Measurements from ENCODE around the gene FOXN1. TPM values are rescaled to one million over a fixed set of nuclear protein-coding genes. Genes with fewer than 3 reads are reported as not detected.

The FOXN1 gene
- total RNA-seq, 2 donors from 2014 or later = not detected

DNA sequence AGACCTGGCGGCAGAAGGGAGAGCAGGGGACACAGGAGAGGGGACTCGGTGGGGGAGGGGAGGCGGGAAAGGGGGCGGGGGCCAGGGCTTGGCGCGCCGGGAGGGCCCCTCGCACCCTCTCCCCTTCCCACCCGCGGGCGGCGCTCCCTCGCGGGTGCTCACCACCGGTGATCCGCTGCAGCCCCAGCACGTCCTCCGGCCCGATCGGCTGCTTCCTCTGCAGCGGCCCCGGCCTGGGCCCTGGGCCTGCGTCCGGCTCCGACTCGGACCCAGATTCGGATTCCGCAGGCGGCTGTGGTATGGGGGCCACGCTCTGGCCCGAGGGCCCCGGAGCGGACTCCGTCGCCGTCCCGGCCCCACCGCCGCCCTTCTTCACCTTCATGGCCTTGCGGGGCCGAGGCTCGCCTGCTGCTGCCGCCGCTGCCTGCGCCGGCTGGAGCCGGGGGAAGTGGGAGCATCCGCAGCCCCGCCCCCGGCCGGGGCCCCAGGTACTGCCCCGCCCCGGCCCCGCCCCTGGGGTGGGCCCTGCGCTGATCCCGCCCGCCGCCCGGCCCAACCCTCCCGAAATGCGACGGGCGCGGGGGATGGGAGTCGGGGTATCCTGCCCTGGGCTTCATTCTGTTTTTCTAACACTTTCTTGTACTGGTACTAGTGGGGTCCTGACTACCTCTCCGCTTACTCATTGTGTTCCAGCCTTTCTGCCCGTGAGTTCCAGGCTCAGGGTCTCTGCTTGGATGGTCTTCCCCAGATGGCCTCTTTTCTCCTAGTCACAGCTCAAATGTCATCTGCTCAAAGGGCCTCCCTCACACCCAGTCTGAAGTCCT, 46.2 kb downstream of the FOXN1 start, which contains the start of gene UNC119:
Gene UNC119, minus strand, starts transcription at position 449 of the 824 bp plus-strand sequence. Its CDS starts 67 bp downstream, at position 382.
- Mint-ChIP-seq H3K4me3 (peak within 1 kb of the TSS; percentile 85), H3K4me1 (peaks cover 27% of the 10 kb centered on the region), H3K27ac (peak within 1 kb of the TSS; percentile 87), H3K9me3 (no peaks in the 10 kb centered on the region), H3K27me3 (ENCODE audit: insufficient read depth) (no peaks in the 10 kb centered on the region), H3K36me3 (ENCODE audit: low read depth) (peaks cover 39% of the 10 kb centered on the region)
- peak within 1 kb of the TSS; percentile 86 for H3K4me3 ChIP-seq (ENCODE audit: low read length)
- H3K4me1 ChIP-seq (ENCODE audit: control insufficient read depth, insufficient read depth, low read length) = peaks cover 4% of the 10 kb centered on the region
- H3K27ac ChIP-seq (ENCODE audit: low read depth, low read length) = peak within 1 kb of the TSS; percentile 33
- peaks cover 37% of the 10 kb centered on the region for H3K36me3 ChIP-seq (ENCODE audit: control insufficient read depth, insufficient read depth, low read length)
- H3K27me3 ChIP-seq (ENCODE audit: control insufficient read depth, insufficient read depth, low read length, poor library complexity, severe bottlenecking) = no peaks in the 10 kb centered on the region
- no peak for TF ChIP-seq CTCF (conservative IDR thresholded peaks at IDR 0.05)
- 0% methylated on average over 12 to 64 of the region's 67 CpGs for WGBS, 2 experiments (ENCODE audit: insufficient coverage in 1 of 2, insufficient read length in 1 of 2)
- no peaks in the 10 kb centered on the region for H3K9me3 ChIP-seq (ENCODE audit: control insufficient read depth, low read length)
- peak within 1 kb of the TSS; percentile 32 for H3K9ac ChIP-seq (ENCODE audit: extremely low read depth, low read length, poor library complexity, severe bottlenecking)
- peak; percentile 96 for DNase-seq

DNA sequence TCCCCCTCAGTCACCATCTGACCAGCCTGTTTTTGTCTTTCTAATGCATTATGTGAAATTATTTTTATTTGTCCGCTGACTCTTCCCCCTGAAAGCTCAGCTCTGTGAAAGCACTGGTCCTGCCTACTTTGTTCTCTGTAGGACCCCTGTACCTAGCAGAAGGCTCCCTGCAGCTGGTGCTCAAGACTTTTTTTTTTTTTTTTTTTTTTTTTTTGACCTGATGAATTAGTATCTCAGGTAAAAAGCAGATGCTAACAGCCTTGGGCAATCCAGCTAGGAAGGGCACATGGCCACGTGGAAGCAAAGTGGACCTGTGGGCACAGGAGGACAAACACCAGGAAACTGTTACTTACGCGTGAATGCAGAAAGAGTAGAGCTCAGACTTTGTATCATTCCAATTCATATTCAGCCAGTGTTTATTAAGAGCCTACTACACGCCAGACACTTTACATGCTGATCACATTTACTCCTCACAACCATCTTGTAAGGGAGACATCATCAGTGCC, 46.9 kb downstream of the FOXN1 start:
- Mint-ChIP-seq H3K27ac (no peak overlapping the region), H3K27me3 (ENCODE audit: insufficient read depth) (no peaks in the 10 kb centered on the region), H3K36me3 (ENCODE audit: low read depth) (peaks cover 41% of the 10 kb centered on the region), H3K4me3 (peak overlapping the region; percentile 85), H3K9me3 (no peaks in the 10 kb centered on the region), H3K4me1 (peaks cover 24% of the 10 kb centered on the region)
- TF ChIP-seq CTCF (conservative IDR thresholded peaks at IDR 0.05) = no peak
- no peak for DNase-seq
- Histone ChIP-seq H3K27me3 (ENCODE audit: control insufficient read depth, insufficient read depth, low read length, poor library complexity, severe bottlenecking) (no peaks in the 10 kb centered on the region), H3K9me3 (ENCODE audit: control insufficient read depth, low read length) (no peaks in the 10 kb centered on the region), H3K4me1 (ENCODE audit: control insufficient read depth, insufficient read depth, low read length) (peaks cover 4% of the 10 kb centered on the region), H3K9ac (ENCODE audit: extremely low read depth, low read length, poor library complexity, severe bottlenecking) (no peak overlapping the region), H3K36me3 (ENCODE audit: control insufficient read depth, insufficient read depth, low read length) (peaks cover 42% of the 10 kb centered on the region), H3K4me3 (ENCODE audit: low read length) (peak overlapping the region; percentile 86), H3K27ac (ENCODE audit: low read depth, low read length) (peak overlapping the region; percentile 33)
- WGBS, 2 experiments (ENCODE audit: insufficient coverage in 1 of 2, insufficient read length in 1 of 2) = 84% methylated on average over 4 to 5 of the region's 5 CpGs

GRCh38 chr17:28554565-28554964, 48.4 kb downstream of the FOXN1 start:
- Histone ChIP-seq H3K9me3 (ENCODE audit: control insufficient read depth, low read length) (no peaks in the 10 kb centered on the region), H3K4me3 (ENCODE audit: low read length) (no peak overlapping the region), H3K27ac (ENCODE audit: low read depth, low read length) (no peak overlapping the region), H3K9ac (ENCODE audit: extremely low read depth, low read length, poor library complexity, severe bottlenecking) (no peak overlapping the region), H3K36me3 (ENCODE audit: control insufficient read depth, insufficient read depth, low read length) (peaks cover 50% of the 10 kb centered on the region), H3K4me1 (ENCODE audit: control insufficient read depth, insufficient read depth, low read length) (peaks cover 1% of the 10 kb centered on the region), H3K27me3 (ENCODE audit: control insufficient read depth, insufficient read depth, low read length, poor library complexity, severe bottlenecking) (no peaks in the 10 kb centered on the region)
- H3K4me3 Mint-ChIP-seq = no peak overlapping the region
- DNase-seq = no peak
- no peak for TF ChIP-seq CTCF (conservative IDR thresholded peaks at IDR 0.05)
- peaks cover 47% of the 10 kb centered on the region for H3K36me3 Mint-ChIP-seq (ENCODE audit: low read depth)
- no peaks in the 10 kb centered on the region for H3K9me3 Mint-ChIP-seq
- peaks cover 18% of the 10 kb centered on the region for H3K4me1 Mint-ChIP-seq
- H3K27me3 Mint-ChIP-seq (ENCODE audit: insufficient read depth) = no peaks in the 10 kb centered on the region
- 95 to 98% methylated on average over 6 of the region's 6 CpGs for WGBS, 2 experiments (ENCODE audit: insufficient coverage in 1 of 2, insufficient read length in 1 of 2)
- H3K27ac Mint-ChIP-seq = no peak overlapping the region
